MM.1S (cell line): ENCODE results near the gene POLR2C.
"Not testable (repeated sequence)": the region's sequence is repeated elsewhere in the genome, so short reads cannot be mapped to it uniquely, and the experiment has no call there.

Experiments used
- DNase-seq: peaks from one replicate; pipeline ENCODE4 v3.0.0-alpha.2; 2015
- H2AFZ ChIP-seq: fragments of 300-600 bp; sonication (generic); 2 replicates; pipeline ENCODE4 v1.6.0; 2016; ENCODE audit warnings: antibody characterized with exemption, low read length
- H3F3A ChIP-seq: fragments of 300-600 bp; sonication (generic); 2 replicates; pipeline ENCODE4 v1.6.1; 2016; ENCODE audit warnings: mild to moderate bottlenecking, antibody characterized with exemption, low read length, moderate library complexity, mixed read lengths; ENCODE audit not compliant: insufficient read depth
- H3K27ac ChIP-seq: fragments of 300-600 bp; sonication (generic); 2 replicates; pipeline ENCODE4 v1.5.1; 2016; ENCODE audit warnings: mild to moderate bottlenecking, low read length
- H3K27me3 ChIP-seq: fragments of 300-600 bp; sonication (generic); replicated peaks from 2 replicates; pipeline ENCODE4 v1.6.0; 2016; ENCODE audit warnings: low read length; ENCODE audit not compliant: insufficient read depth
- H3K36me3 ChIP-seq: fragments of 300-600 bp; sonication (generic); replicated peaks from 2 replicates; pipeline ENCODE4 v1.6.1; 2016; ENCODE audit warnings: mild to moderate bottlenecking, low read length, mixed read lengths; ENCODE audit not compliant: insufficient read depth
- H3K4me1 ChIP-seq: fragments of 300-600 bp; sonication (generic); 2 replicates; pipeline ENCODE4 v1.6.1; 2016; ENCODE audit warnings: low read length, mixed read lengths
- H3K4me2 ChIP-seq: fragments of 300-600 bp; sonication (generic); 2 replicates; pipeline ENCODE4 v1.6.0; 2016; ENCODE audit warnings: low read depth, low read length
- H3K4me3 ChIP-seq: fragments of 300-600 bp; sonication (generic); 2 replicates; pipeline ENCODE4 v1.5.1; 2016; ENCODE audit warnings: low read length, mixed read lengths
- H3K79me2 ChIP-seq: fragments of 300-600 bp; sonication (generic); 2 replicates; pipeline ENCODE4 v1.6.1; 2016; ENCODE audit warnings: mixed run types, low read length, mixed read lengths
- H3K9ac ChIP-seq: fragments of 300-600 bp; sonication (generic); 2 replicates; pipeline ENCODE4 v1.6.1; 2016; ENCODE audit warnings: low read length, mixed read lengths
- H3K9me2 ChIP-seq: fragments of 300-600 bp; sonication (generic); replicated peaks from 2 replicates; pipeline ENCODE4 v1.6.1; 2016; ENCODE audit warnings: mild to moderate bottlenecking, low read length, mixed read lengths; ENCODE audit not compliant: insufficient read depth
- H3K9me3 ChIP-seq: fragments of 300-600 bp; sonication (generic); replicated peaks from 2 replicates; pipeline ENCODE4 v1.6.1; 2016; ENCODE audit warnings: mild to moderate bottlenecking, low read length, mixed read lengths; ENCODE audit not compliant: insufficient read depth
- H4K20me1 ChIP-seq: fragments of 300-600 bp; sonication (generic); 2 replicates; pipeline ENCODE4 v1.6.1; 2016; ENCODE audit warnings: mild to moderate bottlenecking, low read length, moderate library complexity, mixed read lengths; ENCODE audit not compliant: insufficient read depth
- EZH2 ChIP-seq: fragments of 300-600 bp; sonication (generic); optimal IDR thresholded peaks from 2 replicates; pipeline ENCODE3; 2017; ENCODE audit warnings: low read depth, mild to moderate bottlenecking, antibody characterized with exemption, low read length, mixed read lengths
- EZH2phosphoT487 ChIP-seq: fragments of 300-600 bp; sonication (generic); IDR thresholded peaks from 2 replicates; pipeline ENCODE4 v1.6.1; 2018; ENCODE audit warnings: antibody characterized with exemption, low read length
- TF ChIP-seq, protein P1 (sequence below): fragments of 300-600 bp; sonication (generic); IDR thresholded peaks from 2 replicates; pipeline ENCODE4 v1.5.1; 2016; ENCODE audit warnings: antibody characterized with exemption, low read length, mixed read lengths

The POLR2C gene

GRCh38 chr16:57498031-57498430, 35.6 kb downstream of the POLR2C start:
- H3K4me1 ChIP-seq = no peaks in the 10 kb centered on the region

GRCh38 chr16:57499941-57500340, 37.5 kb downstream of the POLR2C start:
- H3K79me2 ChIP-seq, H3K27me3 ChIP-seq, H4K20me1 ChIP-seq, H3K36me3 ChIP-seq, H3K9ac ChIP-seq, H3K4me2 ChIP-seq, H3K4me1 ChIP-seq, H3K9me3 ChIP-seq, H3K4me3 ChIP-seq, H3F3A ChIP-seq, H3K27ac ChIP-seq, H3K9me2 ChIP-seq, DNase-seq, H2AFZ ChIP-seq: not testable (repeated sequence)

More at GRCh38 chr16:57498031-57498430, 35.6 kb downstream of the POLR2C start:
- TF ChIP-seq EZH2 (no peak), EZH2phosphoT487 (no peak)
- TF ChIP-seq, protein P1, sequence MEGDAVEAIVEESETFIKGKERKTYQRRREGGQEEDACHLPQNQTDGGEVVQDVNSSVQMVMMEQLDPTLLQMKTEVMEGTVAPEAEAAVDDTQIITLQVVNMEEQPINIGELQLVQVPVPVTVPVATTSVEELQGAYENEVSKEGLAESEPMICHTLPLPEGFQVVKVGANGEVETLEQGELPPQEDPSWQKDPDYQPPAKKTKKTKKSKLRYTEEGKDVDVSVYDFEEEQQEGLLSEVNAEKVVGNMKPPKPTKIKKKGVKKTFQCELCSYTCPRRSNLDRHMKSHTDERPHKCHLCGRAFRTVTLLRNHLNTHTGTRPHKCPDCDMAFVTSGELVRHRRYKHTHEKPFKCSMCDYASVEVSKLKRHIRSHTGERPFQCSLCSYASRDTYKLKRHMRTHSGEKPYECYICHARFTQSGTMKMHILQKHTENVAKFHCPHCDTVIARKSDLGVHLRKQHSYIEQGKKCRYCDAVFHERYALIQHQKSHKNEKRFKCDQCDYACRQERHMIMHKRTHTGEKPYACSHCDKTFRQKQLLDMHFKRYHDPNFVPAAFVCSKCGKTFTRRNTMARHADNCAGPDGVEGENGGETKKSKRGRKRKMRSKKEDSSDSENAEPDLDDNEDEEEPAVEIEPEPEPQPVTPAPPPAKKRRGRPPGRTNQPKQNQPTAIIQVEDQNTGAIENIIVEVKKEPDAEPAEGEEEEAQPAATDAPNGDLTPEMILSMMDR = no peak
- Histone ChIP-seq H3K27ac (no peak overlapping the region), H3K36me3 (no peaks in the 10 kb centered on the region), H3K9me3 (no peaks in the 10 kb centered on the region), H3K27me3 (no peaks in the 10 kb centered on the region), H3K4me2 (no peak overlapping the region), H3K9ac (no peak overlapping the region), H2AFZ (no peak overlapping the region), H3F3A (no peaks in the 10 kb centered on the region), H4K20me1 (no peaks in the 10 kb centered on the region), H3K79me2 (no peaks in the 10 kb centered on the region), H3K4me3 (no peak overlapping the region), H3K9me2 (no peaks in the 10 kb centered on the region)
- DNase-seq = no peak

GRCh38 chr16:57500578-57501111, 38.2 kb downstream of the POLR2C start:
- H3K27me3 ChIP-seq = no peaks in the 10 kb centered on the region
- DNase-seq = no peak
- H3K79me2 ChIP-seq = no peaks in the 10 kb centered on the region
- no peak overlapping the region for H2AFZ ChIP-seq
- no peaks in the 10 kb centered on the region for H3K4me1 ChIP-seq
- H3K9me2 ChIP-seq = no peaks in the 10 kb centered on the region
- no peak overlapping the region for H3K4me2 ChIP-seq
- no peak overlapping the region for H3K27ac ChIP-seq
- TF ChIP-seq EZH2phosphoT487 (no peak), EZH2 (no peak)
- TF ChIP-seq, protein P1 = no peak
- H4K20me1 ChIP-seq = no peaks in the 10 kb centered on the region
- no peaks in the 10 kb centered on the region for H3F3A ChIP-seq
- no peak overlapping the region for H3K9ac ChIP-seq
- no peaks in the 10 kb centered on the region for H3K36me3 ChIP-seq
- no peaks in the 10 kb centered on the region for H3K9me3 ChIP-seq
- no peak overlapping the region for H3K4me3 ChIP-seq

- TF ChIP-seq EZH2 (no peak), EZH2phosphoT487 (no peak)
- TF ChIP-seq, protein P1 = no peak
- no peak overlapping the region for H2AFZ ChIP-seq
Observed at GRCh38 chr16:57501492-57501891, 39.0 kb downstream of the POLR2C start.

More at GRCh38 chr16:57501492-57501891, 39.0 kb downstream of the POLR2C start:
- Histone ChIP-seq H3K79me2 (no peaks in the 10 kb centered on the region), H3K4me1 (no peaks in the 10 kb centered on the region), H3K9me2 (no peaks in the 10 kb centered on the region), H4K20me1 (no peaks in the 10 kb centered on the region), H3K4me3 (no peak overlapping the region), H3K9me3 (no peaks in the 10 kb centered on the region), H3K9ac (no peak overlapping the region), H3K4me2 (no peak overlapping the region), H3K27me3 (0 out of 2 replicates have a peak, but pooled peaks cover 2% of the 10 kb centered on the region), H3F3A (no peaks in the 10 kb centered on the region), H3K27ac (no peak overlapping the region), H3K36me3 (no peaks in the 10 kb centered on the region)
- DNase-seq = no peak
